Effector memory CD4-positive, alpha-beta T cell (primary cell): ENCODE measurements around the gene MISP.

ENCODE experiments used
- DNase-seq, 3 donors: peaks; one replicate each; pipeline ENCODE4 v3.0.0-alpha.2; 2020
- H3K27ac ChIP-seq: 2 replicates; pipeline ENCODE4 v1.7.0; 2013; ENCODE audit warnings: mild to moderate bottlenecking, low read length, moderate library complexity; ENCODE audit not compliant: insufficient read depth, poor library complexity, severe bottlenecking
- H3K27me3 ChIP-seq: replicated peaks from 2 replicates; pipeline ENCODE4 v1.7.0; 2013; ENCODE audit warnings: mild to moderate bottlenecking, low read length; ENCODE audit not compliant: insufficient read depth, control insufficient read depth, poor library complexity, severe bottlenecking
- H3K36me3 ChIP-seq: 2 replicates; pipeline ENCODE4 v1.7.0; 2013; ENCODE audit warnings: mild to moderate bottlenecking, low read length, moderate library complexity; ENCODE audit not compliant: control insufficient read depth, insufficient read depth
- H3K4me1 ChIP-seq: 2 replicates; pipeline ENCODE4 v1.7.0; 2013; ENCODE audit warnings: low read length, mild to moderate bottlenecking; ENCODE audit not compliant: control insufficient read depth, insufficient read depth, poor library complexity, severe bottlenecking
- H3K4me3 ChIP-seq: 2 replicates; pipeline ENCODE4 v1.7.0; 2013; ENCODE audit warnings: low read length, low read depth, mild to moderate bottlenecking; ENCODE audit not compliant: insufficient read depth, poor library complexity, severe bottlenecking
- H3K9me3 ChIP-seq: 2 replicates; pipeline ENCODE4 v1.7.0; 2013; ENCODE audit warnings: mild to moderate bottlenecking, low read length, moderate library complexity; ENCODE audit not compliant: control insufficient read depth

The MISP gene

DNA sequence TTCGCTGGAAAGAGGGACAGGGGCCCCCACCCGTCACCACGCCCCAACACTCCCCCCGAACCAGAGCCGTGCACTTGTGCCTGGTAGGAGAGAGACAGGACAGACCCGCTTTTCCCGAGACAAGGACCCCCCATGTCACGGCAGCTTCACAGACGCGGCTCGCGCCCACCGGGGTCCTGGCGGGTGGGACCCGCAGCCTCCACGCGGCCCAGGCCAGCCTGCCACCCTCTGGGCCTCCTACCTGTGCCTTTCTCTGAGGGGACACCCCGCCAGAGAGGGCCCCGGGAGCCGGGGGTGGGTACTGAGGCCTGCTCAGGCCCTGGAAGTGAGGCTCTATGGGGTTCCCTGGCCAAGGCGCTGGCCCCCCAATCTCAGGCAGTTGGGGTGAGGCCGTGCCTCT, 4.0 kb upstream of the MISP start:
- Histone ChIP-seq H3K9me3 (no peaks in the 10 kb centered on the region), H3K4me3 (no peak overlapping the region), H3K27me3 (no peaks in the 10 kb centered on the region), H3K4me1 (no peaks in the 10 kb centered on the region), H3K27ac (no peak overlapping the region), H3K36me3 (no peaks in the 10 kb centered on the region)
- no peak for DNase-seq

DNA sequence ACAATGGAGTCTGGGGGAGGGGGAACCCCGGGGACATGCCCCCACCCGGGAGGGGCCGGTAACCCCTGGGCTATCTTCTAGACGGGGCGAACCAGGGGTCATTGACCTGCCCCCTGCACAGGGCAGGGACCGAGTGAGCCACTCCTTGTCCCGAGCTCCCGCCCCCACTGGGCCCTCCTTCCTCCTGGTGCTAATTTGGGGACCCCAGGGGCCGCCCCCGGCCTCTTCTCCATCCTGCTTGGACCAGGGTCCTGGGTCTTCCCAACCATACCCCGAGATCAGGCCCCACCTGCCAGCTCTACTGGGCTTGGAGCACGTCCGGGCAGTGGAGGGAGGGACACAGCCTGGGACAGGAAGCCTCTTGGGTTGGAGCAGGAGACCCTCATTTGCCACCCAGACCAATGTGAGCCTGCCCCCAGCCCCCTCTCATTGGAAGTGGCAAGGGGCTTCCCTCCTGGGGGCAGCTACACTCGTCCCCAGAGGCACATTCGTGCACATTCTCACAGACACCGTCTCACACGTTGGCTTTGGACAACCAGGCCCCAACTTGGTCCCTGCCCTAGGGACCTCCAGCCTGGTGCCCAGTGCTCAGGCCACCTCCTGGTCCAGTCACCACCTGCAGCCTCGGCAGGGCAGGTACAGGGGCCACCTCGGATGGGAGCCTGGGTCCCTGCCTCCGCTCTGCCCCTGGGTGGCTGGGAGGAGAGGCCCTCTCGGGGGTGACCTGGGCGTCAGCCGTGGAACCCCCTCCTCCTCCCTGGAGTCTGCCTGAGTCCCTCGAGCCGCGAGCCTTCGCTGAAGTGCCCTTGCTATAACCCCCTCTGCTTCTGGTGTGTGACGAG, 3.3 kb upstream of the MISP start:
- DNase-seq = no peak
- no peaks in the 10 kb centered on the region for H3K9me3 ChIP-seq
- H3K27ac ChIP-seq = no peak overlapping the region

DNA sequence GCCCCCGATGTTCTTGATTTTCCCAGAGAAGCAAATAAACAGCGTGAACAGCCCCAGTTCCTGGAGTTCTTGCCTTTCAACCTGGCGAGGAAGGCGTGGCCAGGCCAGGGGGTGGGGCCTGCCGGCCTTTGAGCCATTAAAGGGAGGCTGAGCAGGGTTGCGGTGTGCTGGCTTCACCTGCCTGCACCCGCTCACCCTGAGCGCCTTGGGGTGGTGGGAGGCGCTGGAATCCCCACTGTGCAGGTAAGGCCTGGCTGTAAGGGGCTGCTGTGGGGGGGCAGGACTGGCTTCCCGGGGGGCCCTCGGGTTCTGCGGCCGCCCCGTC, 2.7 kb upstream of the MISP start:
- Histone ChIP-seq H3K9me3 (no peaks in the 10 kb centered on the region), H3K27me3 (no peaks in the 10 kb centered on the region), H3K4me3 (no peak overlapping the region), H3K36me3 (no peaks in the 10 kb centered on the region), H3K27ac (no peak overlapping the region), H3K4me1 (no peaks in the 10 kb centered on the region)
- no peak for DNase-seq

More for the DNA sequence above, 3.3 kb upstream of the MISP start:
- no peaks in the 10 kb centered on the region for H3K4me1 ChIP-seq
- no peaks in the 10 kb centered on the region for H3K36me3 ChIP-seq
- no peak overlapping the region for H3K4me3 ChIP-seq
- H3K27me3 ChIP-seq = no peaks in the 10 kb centered on the region

DNA sequence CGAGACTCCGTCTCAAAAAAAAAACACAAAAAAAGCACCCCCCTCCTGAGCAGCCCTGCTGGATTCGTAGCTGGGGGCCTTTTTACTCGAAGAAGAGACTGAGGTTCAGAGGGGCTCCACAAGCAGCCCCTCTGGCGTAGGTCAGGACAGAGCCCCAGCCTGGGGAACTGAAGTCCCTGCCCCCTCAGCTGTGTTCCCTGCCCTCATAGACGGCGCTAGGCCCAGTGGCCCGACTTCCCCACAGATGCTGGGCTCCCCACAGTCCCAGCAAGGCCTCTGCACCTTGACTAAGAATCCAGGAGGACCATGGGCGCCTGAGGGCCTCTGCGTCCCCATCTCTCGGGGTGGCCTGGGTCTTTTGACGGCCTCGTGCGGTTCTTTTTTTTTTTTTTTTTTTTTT, 1.1 kb upstream of the MISP start:
- Histone ChIP-seq H3K36me3 (no peaks in the 10 kb centered on the region), H3K4me1 (no peaks in the 10 kb centered on the region), H3K27me3 (no peaks in the 10 kb centered on the region), H3K9me3 (no peaks in the 10 kb centered on the region), H3K27ac (no peak overlapping the region), H3K4me3 (no peak overlapping the region)
- DNase-seq = no peak

DNA sequence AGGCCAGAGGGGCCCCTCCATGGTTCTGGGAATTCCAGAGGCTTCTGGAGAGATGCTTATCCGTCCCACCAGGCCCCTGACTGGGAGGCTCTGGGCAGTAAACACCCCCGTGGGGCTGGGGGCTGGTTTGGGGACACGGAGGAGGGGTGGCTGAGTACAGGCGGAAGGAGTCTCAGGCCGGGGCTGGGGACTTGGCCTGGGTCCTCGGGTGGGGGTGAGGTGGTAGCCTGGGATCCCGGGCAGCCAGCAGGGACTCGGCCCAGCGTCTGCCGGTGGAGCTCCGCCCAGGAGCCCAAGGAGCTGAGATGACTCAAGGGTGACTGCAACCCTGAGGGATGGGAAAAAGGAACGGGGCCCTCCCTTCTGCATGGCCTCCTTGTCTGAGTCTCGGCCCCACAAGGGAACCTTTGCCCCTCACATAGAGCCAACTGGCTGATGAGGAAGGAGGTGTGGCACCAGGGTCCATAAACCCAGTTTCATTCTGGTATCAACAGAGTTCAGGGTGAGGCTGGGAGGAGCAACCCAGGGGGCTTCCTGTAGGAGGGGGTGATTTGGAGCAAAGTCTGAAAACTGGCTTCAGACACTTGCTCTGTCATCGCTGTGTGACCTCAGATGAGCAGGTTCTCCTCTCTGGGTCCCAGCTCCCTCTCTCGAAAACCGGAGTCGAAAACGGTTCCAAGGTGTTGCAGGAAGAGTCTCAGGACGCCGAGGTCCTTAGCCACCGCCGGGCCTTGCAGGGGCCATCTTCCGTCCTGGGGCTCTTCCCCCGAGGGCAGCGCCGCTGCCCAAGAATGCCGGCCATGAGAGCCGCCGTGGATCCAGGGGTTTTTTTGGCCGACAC, 809 bp downstream of the MISP start:
- Histone ChIP-seq H3K27ac (no peak overlapping the region), H3K27me3 (no peaks in the 10 kb centered on the region), H3K4me1 (no peaks in the 10 kb centered on the region), H3K36me3 (no peaks in the 10 kb centered on the region), H3K9me3 (no peaks in the 10 kb centered on the region), H3K4me3 (no peak overlapping the region)
- DNase-seq = no peak

DNA sequence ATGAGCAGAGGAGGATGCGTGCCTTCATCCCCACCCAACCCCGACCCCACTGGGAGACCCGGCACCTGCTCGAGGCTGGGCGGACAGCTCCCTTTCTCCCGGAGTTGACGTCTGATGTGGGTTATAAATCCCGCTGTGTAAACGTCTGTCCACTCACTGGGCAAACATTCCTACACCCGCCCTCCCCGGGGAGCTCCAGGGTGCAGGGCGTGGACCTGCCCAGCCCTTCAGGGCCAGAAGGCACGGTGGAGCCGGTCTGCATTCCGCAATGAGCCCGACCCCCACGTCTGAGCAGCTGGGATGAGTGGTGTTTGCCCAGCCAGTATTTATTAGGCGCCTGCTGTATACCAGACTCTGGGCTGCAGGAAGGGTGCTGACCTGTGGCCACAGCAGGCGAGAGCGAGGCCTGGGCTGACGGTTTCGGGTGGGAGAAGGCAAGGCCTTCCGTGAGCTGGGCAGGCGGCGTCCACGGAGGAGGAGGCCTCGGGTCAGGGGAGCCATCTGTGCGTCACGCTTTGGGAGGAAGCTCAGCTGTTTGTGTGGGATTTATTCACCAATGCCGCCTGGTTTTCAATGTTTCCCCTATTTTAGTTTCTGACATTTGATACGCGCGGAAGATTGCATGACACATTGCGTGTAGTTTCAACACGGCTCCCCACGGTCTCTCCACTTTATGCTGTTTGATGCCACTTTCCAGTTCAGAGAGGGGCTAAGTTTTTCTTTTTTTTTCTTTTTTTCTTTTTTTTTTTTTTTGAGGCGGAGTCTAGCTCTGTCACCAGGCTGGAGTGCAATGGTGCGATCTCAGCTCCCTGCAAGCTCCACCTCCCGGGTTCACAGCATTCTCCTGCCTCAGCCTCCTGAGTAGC, 2.0 kb downstream of the MISP start:
- no peak for DNase-seq
- H3K4me1 ChIP-seq = no peaks in the 10 kb centered on the region

DNA sequence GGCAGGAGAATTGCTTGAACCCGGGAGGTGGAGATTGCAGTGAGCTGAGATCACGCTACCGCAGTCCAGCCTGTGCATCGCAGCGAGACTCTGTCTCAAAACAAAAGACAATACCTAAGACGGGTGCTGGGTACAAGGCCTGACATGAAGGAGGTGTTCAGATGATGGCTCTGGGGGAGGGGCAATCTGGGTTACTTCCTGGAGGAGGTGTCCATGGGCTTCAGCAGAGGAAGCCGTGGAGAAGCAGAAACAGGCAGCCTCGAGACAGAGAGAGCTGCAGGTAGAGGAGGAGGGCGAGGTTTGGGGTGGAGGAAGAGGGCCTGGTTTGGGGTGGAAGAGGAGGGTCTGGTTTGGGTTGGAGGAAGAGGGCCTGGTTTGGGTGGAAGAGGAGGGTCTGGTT, 3.6 kb downstream of the MISP start:
- no peak overlapping the region for H3K27ac ChIP-seq

More for the DNA sequence above, 2.0 kb downstream of the MISP start:
- no peaks in the 10 kb centered on the region for H3K36me3 ChIP-seq
- H3K27me3 ChIP-seq = no peaks in the 10 kb centered on the region
- H3K4me3 ChIP-seq = no peak overlapping the region
- no peaks in the 10 kb centered on the region for H3K9me3 ChIP-seq
- no peak overlapping the region for H3K27ac ChIP-seq

DNA sequence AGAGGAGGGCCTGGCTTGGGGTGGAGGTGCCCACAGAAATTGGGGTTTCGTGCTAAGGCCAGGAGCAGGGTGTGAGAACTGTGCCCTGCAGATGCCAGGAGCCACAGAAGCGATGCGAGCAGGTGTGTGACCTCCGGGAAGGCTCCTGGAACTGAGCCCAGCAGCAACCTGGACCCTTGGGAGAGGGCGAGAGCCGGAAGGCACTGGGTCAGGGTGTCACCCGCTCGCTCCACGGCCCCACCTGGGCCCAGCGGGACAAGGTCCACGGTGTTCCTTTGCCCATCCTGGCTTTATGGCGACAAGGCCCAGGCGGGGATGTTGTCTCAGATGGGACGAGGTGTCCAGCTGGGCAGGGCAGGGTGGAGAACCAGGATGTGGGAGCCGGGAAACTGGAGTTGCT, 4.2 kb downstream of the MISP start:
- DNase-seq = no peak
- Histone ChIP-seq H3K4me1 (no peaks in the 10 kb centered on the region), H3K36me3 (no peaks in the 10 kb centered on the region), H3K9me3 (no peaks in the 10 kb centered on the region), H3K4me3 (no peak overlapping the region), H3K27me3 (no peaks in the 10 kb centered on the region), H3K27ac (no peak overlapping the region)

More for the DNA sequence above, 3.6 kb downstream of the MISP start:
- H3K4me1 ChIP-seq = no peaks in the 10 kb centered on the region
- H3K36me3 ChIP-seq = no peaks in the 10 kb centered on the region
- no peaks in the 10 kb centered on the region for H3K27me3 ChIP-seq
- no peaks in the 10 kb centered on the region for H3K9me3 ChIP-seq
- DNase-seq = no peak
- H3K4me3 ChIP-seq = no peak overlapping the region

DNA sequence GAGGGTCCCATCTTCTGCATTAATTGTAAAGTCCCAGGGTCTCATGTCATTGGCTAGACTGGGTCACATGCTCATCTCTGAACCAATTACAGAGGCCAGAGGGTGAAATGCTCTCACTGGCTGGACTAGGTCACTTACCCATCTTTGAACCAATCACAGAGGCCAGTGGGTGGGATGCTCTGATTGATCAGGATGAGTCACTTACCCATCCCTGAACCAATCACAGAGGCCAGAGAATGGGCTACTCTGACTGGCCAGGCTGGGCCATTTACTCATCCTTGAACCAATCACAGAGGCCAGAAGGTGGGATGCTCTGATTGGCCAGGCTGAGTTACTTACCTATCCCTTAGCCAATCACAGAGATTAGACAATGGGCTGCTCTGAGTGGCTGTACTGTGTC, 5.3 kb downstream of the MISP start:
- Histone ChIP-seq H3K4me1 (no peaks in the 10 kb centered on the region), H3K9me3 (no peaks in the 10 kb centered on the region), H3K36me3 (no peaks in the 10 kb centered on the region), H3K27ac (no peak overlapping the region), H3K4me3 (no peak overlapping the region), H3K27me3 (no peaks in the 10 kb centered on the region)
- no peak for DNase-seq
